Heart right ventricle (tissue), 16 donors: ENCODE measurements around the gene ASB6. TPM values are rescaled to one million over a fixed set of nuclear protein-coding genes. Genes with fewer than 3 reads are reported as not detected.

Experiments
- ATAC-seq, 8 donors: fragments of 200-7000 bp; cut with Tn5 transposase; one replicate each; pipeline ENCODE4 v1.9.1; 2020; ENCODE audit warnings: mild to moderate bottlenecking in 8 of 8, moderate library complexity in 8 of 8, moderate number of reproducible peaks in 1 of 8
- DNase-seq, 2 donors: peaks; one replicate each; pipeline ENCODE4 v3.0.0-alpha.2; 2020
- H3K27ac ChIP-seq, 10 donors: fragments of 200-600 bp; sonication (generic) in 2 of 10; one replicate each; pipeline versions ENCODE4 v1.5.0 to v1.8.0; 2020 to 2022; ENCODE audit warnings: mild to moderate bottlenecking in 3 of 10
- H3K27me3 ChIP-seq, 7 donors: fragments of 200-600 bp; one replicate each; pipeline ENCODE4 v1.8.0; 2021 to 2022; ENCODE audit warnings: mild to moderate bottlenecking in 2 of 7
- H3K36me3 ChIP-seq, 9 donors: fragments of 200-600 bp; sonication (generic) in 1 of 9; one replicate each; pipeline versions ENCODE4 v1.5.0 to v1.8.0; 2020 to 2022; ENCODE audit warnings: mild to moderate bottlenecking in 2 of 9
- H3K4me1 ChIP-seq, 9 donors: fragments of 200-600 bp; sonication (generic) in 1 of 9; one replicate each; pipeline versions ENCODE4 v1.5.0 to v1.8.0; 2020 to 2022; ENCODE audit warnings: mild to moderate bottlenecking in 4 of 9
- H3K4me3 ChIP-seq, 10 donors: fragments of 200-600 bp; sonication (generic) in 2 of 10; one replicate each; pipeline versions ENCODE4 v1.5.0 to v1.8.0; 2020 to 2022; ENCODE audit warnings: mild to moderate bottlenecking in 7 of 10, moderate library complexity in 2 of 10
- H3K9me3 ChIP-seq, 11 donors: fragments of 200-600 bp in 10 of 11; sonication (generic) in 2 of 11; one replicate each; pipeline versions ENCODE4 v1.5.0 to v1.8.0; 2013 to 2022; ENCODE audit warnings: mild to moderate bottlenecking in 2 of 11, control low read depth in 1 of 11, moderate library complexity in 1 of 11
- CTCF ChIP-seq, 9 donors: fragments of 200-600 bp; sonication (generic) in 2 of 9; IDR thresholded peaks; one replicate each; pipeline versions ENCODE4 v1.5.0 to v1.8.0; 2021 to 2022; ENCODE audit warnings: antibody characterized with exemption in 9 of 9, mild to moderate bottlenecking in 5 of 9, moderate library complexity in 1 of 9
- WGBS, 2 donors: extraction: QIAGEN DNeasy Blood & Tissue Kit; methylation state at CpG; one replicate each; pipeline ENCODE4 v1.1.7; 2013; ENCODE audit warnings: inconsistent platforms in 1 of 2; 5-methylcytosine and 5-hydroxymethylcytosine counted together
- intact Hi-C, 10 donors: fragments of 100-400 bp; cut with DNase I; formaldehyde crosslinking; loops; one replicate each; pipeline versions ENCODE4 v1.11.1 to v1.14.2; 2022
- polyA plus RNA-seq, 2 donors: library from polyadenylated mRNA; stranded (reverse); fragments of 200-250 nt; gene quantifications; one replicate each; pipeline ENCODE4 v1.2.3, GENCODE V29; 2013
- total RNA-seq, 10 donors: library from RNA; stranded (reverse); fragmentation: NEBNext Ultra II Directional in 3 of 10; extraction: Animal tissue kit (Norgen Biotek cat#: 25700) in 3 of 10; gene quantifications; one replicate each; pipeline versions ENCODE4 v1.2.1 to v1.2.4, GENCODE V29; 2021 to 2023
- donor health status: Arrhythmogenic right ventricular cardiomyopathy.
- donor health status: ischemic (EF 13 %, LVEDD 7.1; RV severe dilation, severe dysfunction).
- donor health status: healthy with polysubstance abuse.
- donor health status: DM: no; HTN: yes; CAD: no.
- donor health status: DM: no; HTN: no; CAD: no.
- donor health status: ischemic (EF 25% LVEDD 6.9; RV normal size, moderate dysfunction).
- donor health status: ischemic (EF 25% LVEDD 5.7; RV mildly dilated, moderate dysfunction).
- donor health status: healthy.
- donor health status: DM: yes; HTN: yes; CAD: no.
- donor health status: Ischemic cardiomyopathy.
- donor health status: ischemic (EF 35%, LVEDD 5.7; RV mildly dilated, moderate dysfunction).
- donor health status: nonischemic (EF 11% LVEDD 7.7; RV severe dilation, severe dysfunction).
- donor health status: DM: yes; HTN: yes; CAD: no.
- donor health status: PGD.
- donor health status: ischemic (EF 29% LVEDD 5.4; RV normal size, mild dysfunction).
- donor health status: nonischemic (EF 23%, LVEDD 6.1; RV moderate dilation, normal function).

ASB6 gene
- total and polyA plus RNA-seq, 12 donors = 6.2 to 11.8 (median 9.4) TPM

- no peak for ATAC-seq
- H3K36me3 ChIP-seq = no peaks in the 10 kb centered on the region
- WGBS, 2 donors = 84 to 87% methylated on average over 12 of the region's 12 CpGs
- intact Hi-C loops = loop anchor here in 4 of 10 donors (10.0 kb wide), 5 partner anchors 99 to 429 kb away; partner anchors contain the start of gene IER5L (in 1 of the 4)
- H3K27me3 ChIP-seq = no peaks in the 10 kb centered on the region
- H3K9me3 ChIP-seq = no peaks in the 10 kb centered on the region
- no peak overlapping the region for H3K4me3 ChIP-seq
- H3K4me1 ChIP-seq = peaks cover 19 to 44% (median 29%) of the 10 kb centered on the region in 9 donors
- no peak overlapping the region for H3K27ac ChIP-seq
- TF ChIP-seq CTCF (IDR thresholded peaks at IDR 0.05) = no peak
- no peak for DNase-seq
Observed at GRCh38 chr9:129604056-129604765, 37.7 kb downstream of the ASB6 start.

- ATAC-seq = no peak
Observed at GRCh38 chr9:129602598-129603415, 39.1 kb downstream of the ASB6 start.

GRCh38 chr9:129601082-129601674, 40.8 kb downstream of the ASB6 start:
- no peak for TF ChIP-seq CTCF (IDR thresholded peaks at IDR 0.05)
- DNase-seq (no peak), ATAC-seq (no peak)
- intact Hi-C loops = loop anchor here in 4 of 10 donors (10.0 kb wide), 5 partner anchors 96 to 426 kb away; partner anchors contain the start of gene IER5L (in 1 of the 4)
- H3K4me1 ChIP-seq = peaks cover 10 to 37% (median 20%) of the 10 kb centered on the region in 9 donors
- no peaks in the 10 kb centered on the region for H3K9me3 ChIP-seq
- no peaks in the 10 kb centered on the region for H3K36me3 ChIP-seq
- no peak overlapping the region for H3K27ac ChIP-seq
- H3K27me3 ChIP-seq = peaks cover 0 to 24% (median 9%) of the 10 kb centered on the region in 7 donors
- no peak overlapping the region for H3K4me3 ChIP-seq
- 84 to 86% methylated on average over 9 of the region's 9 CpGs for WGBS, 2 donors

More at GRCh38 chr9:129602598-129603415, 39.1 kb downstream of the ASB6 start:
- H3K9me3 ChIP-seq = no peaks in the 10 kb centered on the region
- H3K27me3 ChIP-seq = peaks cover 0 to 9% (median 3%) of the 10 kb centered on the region in 7 donors
- peak overlapping the region in 1 of 10 donors; percentile 14 for H3K27ac ChIP-seq
- H3K4me3 ChIP-seq = no peak overlapping the region
- no peak for DNase-seq
- TF ChIP-seq CTCF (IDR thresholded peaks at IDR 0.05) = no peak
- H3K4me1 ChIP-seq = peaks cover 11 to 35% (median 18%) of the 10 kb centered on the region in 9 donors
- intact Hi-C loops = loop anchor here in 4 of 10 donors (10.0 kb wide), 5 partner anchors 98 to 428 kb away; partner anchors contain the start of gene IER5L (in 1 of the 4)
- H3K36me3 ChIP-seq = no peaks in the 10 kb centered on the region
- WGBS, 2 donors = 60 to 61% methylated on average over 10 of the region's 10 CpGs
